HG02943 (cell line): ENCODE measurements around the gene NOD2.

Source experiments
- ATAC-seq: cut with Tn5 transposase; IDR thresholded peaks from one replicate; pipeline ENCODE4 v1.9.1; 2021; ENCODE audit warnings: mild to moderate bottlenecking, low read depth, moderate library complexity; ENCODE audit not compliant: unreplicated experiment

The NOD2 gene

DNA sequence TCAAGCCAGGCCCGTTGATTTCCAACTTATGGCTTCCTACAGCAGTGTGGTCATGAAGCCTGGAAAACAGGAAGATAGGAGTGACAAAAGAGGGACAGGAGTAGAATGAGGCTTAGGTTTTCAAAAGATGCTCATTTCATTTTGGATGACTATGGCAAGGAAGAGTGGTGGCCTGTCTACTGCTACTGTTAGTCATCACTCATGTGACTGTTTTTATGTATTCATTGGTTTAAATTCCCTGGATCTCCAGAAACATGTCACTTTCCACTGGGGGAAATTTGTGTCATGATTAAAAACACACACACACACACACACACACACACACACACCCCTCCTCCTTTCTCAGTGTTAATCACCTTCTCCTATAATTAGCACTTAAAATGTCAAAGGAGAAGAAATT lies 47.3 kb downstream of the NOD2 start:
- no peak for ATAC-seq

DNA sequence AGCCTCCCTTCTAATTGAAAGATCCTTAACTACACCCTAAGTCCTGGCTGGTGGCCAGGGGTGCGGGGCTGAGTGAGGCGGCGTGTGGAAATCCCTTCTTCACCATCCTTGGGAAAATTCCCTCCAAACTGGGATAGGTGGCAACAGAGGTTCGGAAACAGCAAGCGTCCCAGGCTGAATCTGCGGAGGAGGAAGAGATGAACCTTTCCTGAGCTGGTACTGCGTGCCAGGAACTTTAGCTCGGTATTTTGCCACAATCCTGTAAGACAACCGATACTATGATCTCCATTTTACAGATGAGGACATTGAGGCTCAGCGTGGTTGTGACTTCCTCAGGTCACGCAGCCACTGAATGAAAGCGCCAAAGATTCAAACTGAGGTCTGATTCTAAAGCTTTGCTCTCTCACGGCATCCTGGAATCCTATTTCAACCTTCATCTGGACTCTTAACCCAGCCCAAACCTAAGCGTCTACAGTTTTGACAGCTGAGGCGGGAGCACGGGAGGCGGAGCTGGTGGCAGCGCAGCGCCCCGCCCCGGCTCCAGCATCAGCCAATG lies 47.9 kb downstream of the NOD2 start:
- ATAC-seq = peak; percentile 1

DNA sequence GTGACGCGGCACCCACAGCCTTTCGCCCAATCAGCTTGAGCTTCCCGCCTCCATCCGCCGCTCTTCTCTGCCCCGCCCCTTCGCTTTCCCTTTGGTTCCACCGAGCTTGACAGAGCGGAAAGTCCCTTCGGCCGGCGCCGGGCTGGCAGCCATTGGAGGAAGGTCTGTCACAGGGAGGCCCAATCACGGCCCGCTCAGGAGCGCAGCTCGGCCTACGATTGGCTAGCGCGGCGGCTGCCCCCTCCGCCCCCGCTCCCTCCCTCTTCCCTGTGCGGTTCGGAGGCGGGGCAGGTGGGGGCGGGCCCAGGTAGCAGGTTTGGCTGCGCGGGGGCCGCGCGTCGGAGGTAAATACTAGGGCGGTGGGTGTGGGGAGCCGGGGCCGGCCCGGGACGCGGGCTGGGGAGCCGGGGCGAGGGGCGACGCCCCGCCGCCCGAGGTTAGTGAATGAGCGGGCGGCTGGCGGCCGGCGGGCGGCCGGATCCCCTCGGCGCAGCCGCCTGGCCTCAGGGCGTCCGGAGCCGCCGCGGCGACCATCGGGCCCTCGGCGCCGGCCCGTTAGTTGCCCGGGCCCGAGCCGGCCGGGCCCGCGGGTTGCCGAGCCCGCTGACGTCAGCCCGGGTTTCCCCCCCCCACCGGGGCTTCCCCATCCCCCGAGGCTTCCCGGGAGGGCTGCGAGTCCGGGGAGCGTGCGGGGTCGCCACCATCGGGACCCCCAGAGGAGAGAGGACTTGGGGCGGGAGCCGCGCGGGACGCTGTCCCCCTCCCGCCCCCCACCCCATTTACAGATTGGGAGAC lies 48.6 kb downstream of the NOD2 start, which contains the start of gene CYLD:
CYLD (plus strand) TSS at position 306 of the 795 bp plus-strand sequence. CDS start 7,613 bp downstream, outside the sequence.
- ATAC-seq = peak; percentile 92

DNA sequence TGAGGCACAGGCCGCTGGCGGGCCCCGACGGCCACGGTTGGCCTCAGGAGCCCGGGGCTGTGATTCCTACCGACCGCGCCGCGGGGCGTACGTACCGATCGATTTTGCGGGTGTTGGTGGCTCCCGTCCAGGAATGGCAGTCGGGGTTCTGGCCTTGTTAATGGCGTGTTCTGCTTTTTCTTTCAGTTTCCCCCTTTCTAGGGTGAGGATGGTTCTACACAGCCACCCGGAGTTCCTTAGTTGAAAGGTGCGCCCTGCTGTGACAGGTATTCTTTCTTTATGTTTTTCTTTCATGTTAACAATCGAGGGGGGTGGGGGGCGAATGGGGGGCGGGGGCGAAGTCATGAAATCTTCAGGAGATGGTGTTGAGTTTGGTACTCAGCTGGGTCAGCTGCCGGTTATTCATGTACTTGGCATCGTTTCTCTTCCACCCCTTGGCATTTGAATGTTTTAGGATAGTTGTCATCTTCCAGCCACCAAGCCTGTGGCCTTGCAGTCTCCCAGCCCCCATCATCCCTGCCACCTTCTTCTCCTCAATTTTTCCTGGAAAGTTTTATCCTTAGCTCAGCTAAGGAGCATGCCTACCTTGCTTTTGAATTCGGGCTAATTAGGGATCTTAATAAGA lies 49.3 kb downstream of the NOD2 start:
- ATAC-seq = no peak

- ATAC-seq = no peak
Measured at GRCh38 chr16:50743581-50744225, 50.3 kb downstream of the NOD2 start.

DNA sequence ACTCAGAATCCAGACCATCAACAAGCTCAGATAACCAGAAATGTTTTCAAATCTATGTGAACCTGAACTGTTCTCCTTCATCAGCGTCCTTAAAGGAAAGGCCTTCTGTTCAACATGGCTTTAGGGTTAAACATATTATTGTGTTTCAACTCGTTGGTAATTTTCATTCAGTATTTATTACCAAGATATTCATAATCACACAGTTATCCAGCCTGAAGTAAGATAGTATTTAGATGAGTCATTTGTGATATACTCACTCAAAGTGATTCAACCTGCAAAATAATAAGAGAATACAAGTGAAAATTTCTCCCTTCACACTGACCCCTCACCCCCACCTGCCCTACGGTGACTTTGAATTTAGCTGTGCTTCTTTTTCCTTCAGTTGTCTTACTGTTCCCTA lies 51.5 kb downstream of the NOD2 start:
- ATAC-seq = no peak

- ATAC-seq = no peak
Measured at GRCh38 chr16:50745940-50746339, 52.5 kb downstream of the NOD2 start.

GRCh38 chr16:50747207-50747956 lies 54.0 kb downstream of the NOD2 start:
- peak; percentile 50 for ATAC-seq

- no peak for ATAC-seq
Measured at GRCh38 chr16:50751528-50751927, 58.1 kb downstream of the NOD2 start.

GRCh38 chr16:50752471-50753235 lies 59.2 kb downstream of the NOD2 start:
- ATAC-seq = no peak

DNA sequence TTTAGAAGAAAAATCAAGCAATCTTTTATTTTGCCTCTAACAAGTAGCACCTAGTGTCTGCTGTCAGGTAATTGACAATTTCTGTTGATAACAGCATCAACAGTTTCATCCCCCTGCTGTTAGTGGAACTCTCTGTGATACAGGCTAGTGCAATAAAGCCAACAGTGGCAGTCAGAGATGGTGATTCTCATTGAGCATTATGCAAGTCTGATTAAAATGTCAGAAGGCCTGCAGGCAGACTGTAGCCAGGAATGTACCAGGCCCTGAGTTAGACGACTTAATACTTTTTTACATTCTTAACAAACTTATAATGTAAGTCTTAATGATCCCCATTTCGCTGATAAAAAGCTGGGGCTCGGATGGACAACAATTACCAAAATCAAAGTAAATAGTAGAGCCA lies 63.1 kb downstream of the NOD2 start:
- ATAC-seq = no peak

GRCh38 chr16:50761267-50761666 lies 67.9 kb downstream of the NOD2 start:
- no peak for ATAC-seq

DNA sequence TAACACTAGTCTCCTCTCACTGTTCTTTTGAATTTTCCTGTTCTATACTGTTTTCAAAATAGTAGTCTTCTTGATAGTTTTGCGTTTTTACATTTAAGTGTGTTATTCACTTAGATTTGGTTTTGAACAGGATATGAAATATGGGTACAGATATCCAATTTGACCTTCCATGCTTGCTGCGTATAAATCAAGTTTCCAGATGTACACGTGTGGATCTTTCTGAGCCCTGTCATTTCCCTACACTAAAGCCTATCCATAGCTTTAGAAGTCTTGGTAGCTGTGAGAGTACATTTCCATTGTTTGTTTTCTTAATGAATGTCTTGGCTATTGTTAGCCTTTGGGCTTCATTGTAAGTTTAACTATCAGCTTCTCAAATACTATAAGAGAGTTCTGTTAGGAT lies 68.8 kb downstream of the NOD2 start:
- no peak for ATAC-seq

DNA sequence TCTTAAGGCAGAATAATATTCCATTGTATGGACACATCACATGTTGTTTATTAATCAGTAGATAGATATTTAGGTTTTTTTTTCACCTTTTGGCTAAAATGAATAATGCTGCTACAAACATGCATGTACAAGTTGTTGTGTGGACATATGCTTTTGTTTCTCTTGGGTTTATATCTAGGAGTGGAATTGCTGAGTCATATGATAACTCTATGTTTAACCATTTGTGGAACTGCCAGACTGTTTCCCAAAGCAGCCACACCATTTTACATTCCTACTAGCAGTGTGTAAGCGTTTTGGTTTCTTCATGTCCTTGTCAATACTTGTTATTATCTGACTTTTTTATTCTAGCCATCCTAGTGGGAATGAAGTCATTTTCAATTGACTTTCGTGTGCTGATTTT lies 69.8 kb downstream of the NOD2 start:
- ATAC-seq = no peak

- no peak for ATAC-seq
Measured at GRCh38 chr16:50765260-50765659, 71.9 kb downstream of the NOD2 start.

- ATAC-seq = no peak
Measured at GRCh38 chr16:50765861-50766260, 72.5 kb downstream of the NOD2 start.

DNA sequence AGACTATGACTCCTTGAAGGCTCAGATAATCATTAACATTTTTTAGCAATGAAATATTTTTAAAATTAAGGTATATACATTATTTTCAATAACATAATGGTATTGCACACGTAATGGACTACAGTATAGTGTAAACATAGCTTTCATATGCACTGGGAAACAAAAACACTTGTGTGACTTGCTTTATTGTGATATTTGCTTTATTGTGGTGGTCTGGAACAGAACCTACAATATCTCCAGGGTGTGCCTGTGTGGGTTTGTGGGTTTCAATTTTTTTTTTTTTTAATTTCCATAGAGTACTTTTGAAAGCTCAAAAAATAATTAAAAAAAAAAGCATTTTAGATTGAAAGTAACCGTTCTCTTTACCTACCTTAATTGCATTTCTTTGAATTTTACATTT lies 73.8 kb downstream of the NOD2 start:
- no peak for ATAC-seq

- no peak for ATAC-seq
Measured at GRCh38 chr16:50771366-50771765, 78.0 kb downstream of the NOD2 start.

DNA sequence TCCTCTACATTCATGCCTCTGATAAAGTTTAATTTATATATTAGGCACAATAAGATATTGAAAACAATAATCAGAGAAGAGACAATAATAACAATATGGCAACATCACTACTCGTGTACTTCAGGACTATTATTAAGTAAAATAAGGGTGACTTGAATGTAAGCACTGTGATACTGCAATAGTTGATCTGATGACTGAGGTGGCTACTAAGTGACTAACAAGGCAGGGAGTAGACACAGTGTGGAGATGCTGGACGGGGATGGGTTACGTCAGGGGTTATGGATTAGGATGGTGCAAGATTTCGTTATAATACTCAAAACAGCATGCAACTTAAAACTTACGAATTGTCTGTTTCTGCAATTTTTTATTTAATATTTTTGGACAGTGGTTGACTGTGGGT lies 81.0 kb downstream of the NOD2 start:
- ATAC-seq = no peak

DNA sequence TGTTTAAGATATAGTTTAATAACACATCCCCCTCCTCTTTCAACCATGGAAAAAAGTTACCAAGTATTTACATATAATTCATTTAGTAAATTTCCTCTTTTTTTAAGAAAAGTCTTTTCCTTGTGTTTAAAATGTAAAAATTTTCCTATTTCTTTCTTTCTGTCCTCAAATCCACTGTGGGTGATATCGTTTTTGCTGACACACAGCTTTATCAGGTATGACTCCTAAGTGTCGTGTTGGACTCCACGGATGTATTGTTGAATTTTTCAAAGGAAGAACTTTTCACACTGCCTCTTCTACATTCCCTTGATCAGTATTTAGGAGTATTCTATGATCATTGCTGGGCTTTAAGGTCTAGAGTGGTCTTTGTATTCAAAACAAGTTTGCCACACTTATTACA lies 81.6 kb downstream of the NOD2 start:
- no peak for ATAC-seq
